ENCODE results near the gene WFS1.

- TF ChIP-seq POLR2AphosphoS5 (IDR thresholded peaks at IDR 0.05; ENCODE audit: borderline replicate concordance, low read depth, low read length) (no peak), EZH2 (IDR thresholded peaks at IDR 0.05) (no peak), FOXP2 (optimal IDR thresholded peaks at IDR 0.05; ENCODE audit: control extremely low read depth, extremely low read length, insufficient read depth) (no peak)
Measured at GRCh38 chr4:6258026-6258360, 11.7 kb upstream of the WFS1 start.

All from SK-N-MC (cell line).